Tibial nerve (tissue), 4 donors: ENCODE measurements around the gene KDM2B.

Source experiments
- CTCF ChIP-seq, 5 experiments: fragments of 200-600 bp in 3 of 5; fragments of 450-650 bp in 2 of 5; sonication (generic) in 3 of 5; IDR thresholded peaks; one replicate each; pipeline ENCODE4 v1.5.1; 2016 to 2019; ENCODE audit warnings: antibody characterized with exemption in 5 of 5, mild to moderate bottlenecking in 3 of 5, moderate library complexity in 2 of 5
- EP300 ChIP-seq, 2 donors: sonication (generic); formaldehyde crosslinking; IDR thresholded peaks; one replicate each; pipeline ENCODE4 v1.6.1; 2017; ENCODE audit warnings: antibody characterized with exemption in 2 of 2, mild to moderate bottlenecking in 1 of 2

- no peak for TF ChIP-seq CTCF (IDR thresholded peaks at IDR 0.05)
- TF ChIP-seq EP300 (IDR thresholded peaks at IDR 0.05), result no peak
These were observed 47.7 kb upstream of the KDM2B start for GRCh38 chr12:121628536-121628935.
